IMR-90 (cell line): Measurements from ENCODE around the gene SPOCK3. TPM values are rescaled to one million over a fixed set of nuclear protein-coding genes. Genes with fewer than 3 reads are reported as not detected.

Experiments used
- ATAC-seq: fragments of 200-7000 bp; cut with Tn5 transposase; 2 replicates; pipeline ENCODE4 v1.9.1; 2020; ENCODE audit warnings: low read depth, mild to moderate bottlenecking, moderate library complexity
- BruUV-seq: library from RNA; stranded (reverse); fragments of 400-500 nt; replicated peaks from 2 replicates; lab custom pipeline; 2021; lab: Mats Ljungman, UMichigan
- CTCF ChIA-PET: fragments of 300-600 bp; formaldehyde crosslinking; extraction: SDS; loops from one replicate; lab custom pipeline; 2021; ENCODE audit warnings: antibody characterized with exemption; lab: Yijun Ruan, JAX
- POLR2A ChIA-PET: fragments of 300-600 bp; sonication (Branson Sonifier 250); formaldehyde crosslinking; loops from one replicate; lab custom pipeline; 2022; ENCODE audit warnings: antibody characterized with exemption; ENCODE audit not compliant: unreplicated experiment; lab: Charles Lee
- DNase-seq: peaks from one replicate; pipeline ENCODE4 v3.0.0; 2013
- H2AFZ ChIP-seq: replicated peaks from 2 replicates; pipeline ENCODE3; 2013; ENCODE audit warnings: low read length, mild to moderate bottlenecking; ENCODE audit not compliant: poor library complexity
- H2AK5ac ChIP-seq: 2 replicates; pipeline ENCODE4 v1.6.1; 2013; ENCODE audit warnings: low read depth, low read length, inconsistent platforms
- H2AK9ac ChIP-seq: replicated peaks from 2 replicates; pipeline ENCODE3; 2013; ENCODE audit warnings: mild to moderate bottlenecking, low read depth, low read length, moderate library complexity; ENCODE audit not compliant: poor library complexity
- H2BK120ac ChIP-seq: 2 replicates; pipeline ENCODE4 v1.6.1; 2013; ENCODE audit warnings: low read depth, low read length, inconsistent platforms
- H2BK15ac ChIP-seq: 3 replicates; pipeline ENCODE4 v1.6.1; 2013; ENCODE audit warnings: low read depth, low read length, inconsistent platforms
- H2BK20ac ChIP-seq: 2 replicates; pipeline ENCODE4 v1.6.1; 2013; ENCODE audit warnings: low read depth, mild to moderate bottlenecking, inconsistent platforms, low read length, moderate library complexity
- H2BK5ac ChIP-seq: 2 replicates; pipeline ENCODE4 v1.6.1; 2013; ENCODE audit warnings: mild to moderate bottlenecking, low read depth, low read length, inconsistent platforms; ENCODE audit not compliant: poor library complexity, severe bottlenecking
- H3K14ac ChIP-seq: replicated peaks from 2 replicates; pipeline ENCODE4 v1.6.1; 2013; ENCODE audit warnings: low read depth, low read length, inconsistent platforms
- H3K18ac ChIP-seq: 2 replicates; pipeline ENCODE4 v1.6.1; 2013; ENCODE audit warnings: low read depth, low read length, control low read depth
- H3K23ac ChIP-seq: 2 replicates; pipeline ENCODE4 v1.6.1; 2013; ENCODE audit warnings: low read depth, low read length, inconsistent platforms
- H3K27ac ChIP-seq: 2 replicates; pipeline ENCODE4 v1.5.1; 2013; ENCODE audit warnings: mild to moderate bottlenecking, control low read depth, low read length; ENCODE audit not compliant: insufficient read depth
- H3K27me3 ChIP-seq: 2 replicates; pipeline ENCODE4 v1.6.1; 2013; ENCODE audit warnings: low read length; ENCODE audit not compliant: control insufficient read depth, insufficient read depth
- H3K36me3 ChIP-seq: 2 replicates; pipeline ENCODE4 v1.6.1; 2013; ENCODE audit warnings: low read length, mixed read lengths; ENCODE audit not compliant: control insufficient read depth, insufficient read depth
- H3K4ac ChIP-seq: 2 replicates; pipeline ENCODE4 v1.6.1; 2013; ENCODE audit warnings: low read depth, low read length, inconsistent platforms
- H3K4me1 ChIP-seq: 2 replicates; pipeline ENCODE4 v1.6.1; 2013; ENCODE audit warnings: low read length, mixed read lengths; ENCODE audit not compliant: control insufficient read depth, insufficient read depth
- H3K4me2 ChIP-seq: 2 replicates; pipeline ENCODE4 v1.6.1; 2013; ENCODE audit warnings: low read depth, mild to moderate bottlenecking, control low read depth, low read length, moderate library complexity
- H3K4me3 ChIP-seq: 2 replicates; pipeline ENCODE4 v1.5.1; 2013; ENCODE audit warnings: low read depth, mild to moderate bottlenecking, control low read depth, low read length, moderate library complexity; ENCODE audit not compliant: insufficient read depth
- H3K56ac ChIP-seq: 2 replicates; pipeline ENCODE4 v1.6.1; 2013; ENCODE audit warnings: low read length, inconsistent platforms; ENCODE audit not compliant: insufficient read depth; ENCODE audit errors: extremely low read depth
- H3K79me1 ChIP-seq, 2 experiments: 2 replicates each; pipeline ENCODE4 v1.6.1; 2013; ENCODE audit warnings: low read length in 2 of 2, inconsistent platforms in 1 of 2, low read depth in 1 of 2
- H3K9ac ChIP-seq: 2 replicates; pipeline ENCODE4 v1.6.1; 2013; ENCODE audit warnings: low read depth, low read length, control low read depth
- H3K9me1 ChIP-seq: 2 replicates; pipeline ENCODE4 v1.6.1; 2013; ENCODE audit warnings: low read length, inconsistent platforms; ENCODE audit not compliant: insufficient read depth
- H3K9me3 ChIP-seq: 2 replicates; pipeline ENCODE4 v1.6.1; 2013; ENCODE audit warnings: low read length; ENCODE audit not compliant: control insufficient read depth, insufficient read depth
- H4K20me1 ChIP-seq: 2 replicates; pipeline ENCODE4 v1.6.1; 2013; ENCODE audit warnings: low read length, inconsistent platforms; ENCODE audit not compliant: insufficient read depth
- H4K5ac ChIP-seq: 2 replicates; pipeline ENCODE4 v1.6.1; 2013; ENCODE audit warnings: mild to moderate bottlenecking, low read depth, low read length, control low read depth
- H4K8ac ChIP-seq, 2 experiments: 2 replicates each; pipeline ENCODE4 v1.6.1; 2013; ENCODE audit warnings: low read depth in 2 of 2, low read length in 2 of 2, control low read depth in 1 of 2, inconsistent platforms in 1 of 2
- H4K91ac ChIP-seq: 2 replicates; pipeline ENCODE4 v1.6.1; 2013; ENCODE audit warnings: low read depth, low read length, inconsistent platforms; ENCODE audit not compliant: insufficient read depth
- MAZ ChIP-seq: IDR thresholded peaks from 2 replicates; pipeline ENCODE4 v1.6.1; 2012; ENCODE audit warnings: low read depth, mild to moderate bottlenecking, low read length, improper control_type of control experiment, moderate library complexity, borderline replicate concordance
- SMC3 ChIP-seq: fragments of 150-350 bp; IDR thresholded peaks from 2 replicates; pipeline ENCODE4 v1.6.1; 2016; ENCODE audit warnings: low read depth, mild to moderate bottlenecking, antibody characterized with exemption, low read length, moderate library complexity
- dilution Hi-C: fragments of 300-500 bp; cut with HindIII; formaldehyde crosslinking; loops from one replicate; pipeline ENCODE4 v1.14.3; 2018; ENCODE audit warnings: low sequenced_read_pairs; ENCODE audit not compliant: unreplicated experiment
- in situ Hi-C: fragments of 300-500 bp; cut with MboI; formaldehyde crosslinking; loops from 3 replicates; pipeline ENCODE4 v1.14.3; 2019; ENCODE audit warnings: low sequenced_read_pairs, inconsistent platforms, mixed read lengths
- intact Hi-C: fragments of 100-400 bp; cut with micrococcal nuclease; formaldehyde crosslinking; loops from 2 replicates; pipeline ENCODE4 v1.10.0; 2022
- polyA plus RNA-seq, 3 experiments: library from polyadenylated mRNA; depleted of rRNA; stranded (reverse); fragments of >200 nt; gene quantifications; 2 replicates each; pipeline ENCODE4 v1.2.3, GENCODE V29; 2012; ENCODE audit warnings: low replicate concordance in 1 of 3
- total RNA-seq: library from RNA; depleted of rRNA; stranded (reverse); fragments of >200 nt; gene quantifications from 2 replicates; pipeline ENCODE4 v1.2.3, GENCODE V29; 2012

SPOCK3 gene
- total and polyA plus RNA-seq, 2 of the 4 experiments (the other 2 are of a cell fraction) = not detected

- Histone ChIP-seq H2AK9ac (no peak overlapping the region), H3K4me1 (no peaks in the 10 kb centered on the region)
- dilution Hi-C loops = no loop called here
These were observed 425.9 kb downstream of the SPOCK3 start for GRCh38 chr4:166808380-166808779.

More at GRCh38 chr4:166808380-166808779, 425.9 kb downstream of the SPOCK3 start:
- Histone ChIP-seq H4K20me1 (no peaks in the 10 kb centered on the region), H4K91ac (no peak overlapping the region), H2BK20ac (no peak overlapping the region), H3K36me3 (no peaks in the 10 kb centered on the region), H3K23ac (no peak overlapping the region), H3K4me2 (no peak overlapping the region), H3K9ac (no peak overlapping the region), H3K14ac (no peak overlapping the region), H4K5ac (no peak overlapping the region), H3K18ac (no peak overlapping the region), H4K8ac (no peak overlapping the region), H2BK5ac (no peak overlapping the region), H2AK5ac (no peak overlapping the region), H2BK15ac (no peak overlapping the region), H2AFZ (no peak overlapping the region), H3K79me1 (no peaks in the 10 kb centered on the region), H3K9me1 (no peaks in the 10 kb centered on the region), H3K4ac (no peak overlapping the region), H3K27me3 (no peaks in the 10 kb centered on the region), H2BK120ac (no peak overlapping the region), H3K9me3 (no peaks in the 10 kb centered on the region; the same call in 1 of the 2 replicates), H3K56ac (no peak overlapping the region), H3K4me3 (no peak overlapping the region), H3K27ac (no peak overlapping the region)
- CTCF ChIA-PET = no interaction called here
- in situ Hi-C loops = no loop called here
- POLR2A ChIA-PET = no interaction called here
- ATAC-seq = no peak
- TF ChIP-seq MAZ (no peak), SMC3 (no peak)
- no peak for DNase-seq
- no TSS peak for BruUV-seq
- intact Hi-C loops = no loop called here
